Amygdala (tissue), 56 donors: Measurements from ENCODE around the gene C1orf74.

Experiments used
- DNase-seq, 56 donors: peaks; one replicate each; lab custom pipeline; 2025; lab: John Stamatoyannopoulos, UW

C1orf74 gene

GRCh38 chr1:209774592-209774991, 9.8 kb downstream of the C1orf74 start:
- DNase-seq = no peak

GRCh38 chr1:209772126-209772525, 12.2 kb downstream of the C1orf74 start:
- no peak for DNase-seq

- no peak for DNase-seq
Measured at GRCh38 chr1:209770636-209771415, 13.5 kb downstream of the C1orf74 start.

GRCh38 chr1:209769971-209770370, 14.4 kb downstream of the C1orf74 start:
- DNase-seq = no peak

- peak in 7 of 56 donors; percentile 2 to 36 (median 9) for DNase-seq
Measured at GRCh38 chr1:209769171-209769904, 15.0 kb downstream of the C1orf74 start.

GRCh38 chr1:209768354-209768774, 16.0 kb downstream of the C1orf74 start:
- DNase-seq = no peak

- DNase-seq = no peak
Measured at GRCh38 chr1:209767706-209768105, 16.7 kb downstream of the C1orf74 start.

- no peak for DNase-seq
Measured at GRCh38 chr1:209767096-209767495, 17.3 kb downstream of the C1orf74 start.

- DNase-seq = no peak
Measured at GRCh38 chr1:209766051-209766450, 18.3 kb downstream of the C1orf74 start.

GRCh38 chr1:209761011-209761635, 23.2 kb downstream of the C1orf74 start:
- no peak for DNase-seq

- no peak for DNase-seq
Measured at GRCh38 chr1:209759829-209760359, 24.5 kb downstream of the C1orf74 start.

GRCh38 chr1:209758400-209758799, 26.0 kb downstream of the C1orf74 start:
- DNase-seq = no peak

GRCh38 chr1:209756615-209757445, 27.5 kb downstream of the C1orf74 start:
- peak in 13 of 56 donors; percentile 8 to 48 (median 16) for DNase-seq

GRCh38 chr1:209755926-209756614, 28.3 kb downstream of the C1orf74 start, which contains the start of gene TRAF3IP3:
TSS of gene TRAF3IP3 (plus strand) at chr1:209756053. CDS start at chr1:209760040, 3,987 bp downstream.
- peak in 13 of 56 donors; percentile 2 to 61 (median 15) for DNase-seq

GRCh38 chr1:209755256-209755655, 29.1 kb downstream of the C1orf74 start:
- no peak for DNase-seq

- no peak for DNase-seq
Measured at GRCh38 chr1:209752890-209753289, 31.5 kb downstream of the C1orf74 start.

GRCh38 chr1:209751627-209752231, 32.6 kb downstream of the C1orf74 start:
- DNase-seq = no peak

- no peak for DNase-seq
Measured at GRCh38 chr1:209749670-209750323, 34.6 kb downstream of the C1orf74 start.
